ENCODE measurements around the gene CAMK1D. TPM values are rescaled to one million over a fixed set of nuclear protein-coding genes. Genes with fewer than 3 reads are reported as not detected.
"Not testable (repeated sequence)": the region's sequence is repeated elsewhere in the genome, so short reads cannot be mapped to it uniquely, and the experiment has no call there.

CAMK1D gene
- total RNA-seq, 1 experiment from 2014 or later, result 10.2 TPM

- CTCF ChIA-PET, H3K4me3 Mint-ChIP-seq: not testable (repeated sequence)
Observed at GRCh38 chr10:12865515-12865914, 516.2 kb downstream of the CAMK1D start.

GRCh38 chr10:12868229-12868628 lies 518.9 kb downstream of the CAMK1D start:
- Mint-ChIP-seq H3K4me3 (no peak overlapping the region), H3K36me3 (no peaks in the 10 kb centered on the region), H3K4me1 (no peaks in the 10 kb centered on the region), H3K27me3 (ENCODE audit: low read depth) (peaks cover 3% of the 10 kb centered on the region; the same call in 1 of the 2 replicates), H3K9me3 (no peaks in the 10 kb centered on the region), H3K27ac (no peak overlapping the region)
- CTCF ChIA-PET, result no interaction called here
- DNase-seq (ENCODE audit: low spot score), result no peak
- no peak for TF ChIP-seq ZNF425 (CRISPR knock-in tag; conservative IDR thresholded peaks at IDR 0.05)
- no peak for TF ChIP-seq NR1H2 (CRISPR knock-in tag; IDR thresholded peaks at IDR 0.05)
- TF ChIP-seq STAT6 (CRISPR knock-in tag; conservative IDR thresholded peaks at IDR 0.05; ENCODE audit: low read depth), result no peak
- TF ChIP-seq FOXP1 (CRISPR knock-in tag; IDR thresholded peaks at IDR 0.05; ENCODE audit: borderline replicate concordance), result no peak
- TF ChIP-seq IRF2 (CRISPR knock-in tag; IDR thresholded peaks at IDR 0.05; ENCODE audit: borderline replicate concordance, low read depth), result no peak
- no peak for TF ChIP-seq MLX (CRISPR knock-in tag; IDR thresholded peaks at IDR 0.05)
- TF ChIP-seq PRDM15 (CRISPR knock-in tag; IDR thresholded peaks at IDR 0.05), result no peak
- no peak for TF ChIP-seq ATF6 (CRISPR knock-in tag; IDR thresholded peaks at IDR 0.05)
- POLR2A ChIA-PET, result no interaction called here
- ATAC-seq, result no peak

More at GRCh38 chr10:12865515-12865914, 516.2 kb downstream of the CAMK1D start:
- H3K4me1 Mint-ChIP-seq; H3K36me3 Mint-ChIP-seq; H3K9me3 Mint-ChIP-seq; H3K27me3 Mint-ChIP-seq (ENCODE audit: low read depth); POLR2A ChIA-PET; ATAC-seq; DNase-seq (ENCODE audit: low spot score); H3K27ac Mint-ChIP-seq: not testable (repeated sequence)

- no peak for ATAC-seq
- Mint-ChIP-seq H3K27me3 (ENCODE audit: low read depth) (peaks cover 3% of the 10 kb centered on the region; the same call in 1 of the 2 replicates), H3K36me3 (no peaks in the 10 kb centered on the region), H3K4me1 (no peaks in the 10 kb centered on the region), H3K9me3 (no peaks in the 10 kb centered on the region), H3K4me3 (no peak overlapping the region), H3K27ac (no peak overlapping the region)
- POLR2A ChIA-PET, result interaction anchor here (0.6 kb wide), 1 partner anchor 169 kb away, joined by 3 read pairs; no protein-coding TSS in a partner anchor
- CTCF ChIA-PET, result no interaction called here
- no peak for DNase-seq (ENCODE audit: low spot score)
- no peak for TF ChIP-seq JUN (CRISPR knock-in tag; IDR thresholded peaks at IDR 0.05)
- TF ChIP-seq ZNF396 (CRISPR knock-in tag; IDR thresholded peaks at IDR 0.05; ENCODE audit: borderline replicate concordance), result no peak
- TF ChIP-seq NFE2L1 (CRISPR knock-in tag; IDR thresholded peaks at IDR 0.05), result no peak
- no peak for TF ChIP-seq ATF1 (CRISPR knock-in tag; IDR thresholded peaks at IDR 0.05)
- TF ChIP-seq ATF2 (CRISPR knock-in tag; IDR thresholded peaks at IDR 0.05; ENCODE audit: borderline replicate concordance, low read depth), result no peak
- no peak for TF ChIP-seq NR3C1 (CRISPR knock-in tag; conservative IDR thresholded peaks at IDR 0.05; ENCODE audit: low read depth)
- no peak for TF ChIP-seq IRF2 (CRISPR knock-in tag; IDR thresholded peaks at IDR 0.05; ENCODE audit: borderline replicate concordance, low read depth)
- no peak for TF ChIP-seq EMX1 (CRISPR knock-in tag; IDR thresholded peaks at IDR 0.05)
- TF ChIP-seq ATF3 (CRISPR knock-in tag; conservative IDR thresholded peaks at IDR 0.05), result no peak
- no peak for TF ChIP-seq NFATC4 (CRISPR knock-in tag; IDR thresholded peaks at IDR 0.05)
- no peak for TF ChIP-seq CREM (CRISPR knock-in tag; IDR thresholded peaks at IDR 0.05)
- no peak for TF ChIP-seq CREB1 (CRISPR knock-in tag; IDR thresholded peaks at IDR 0.05)
- TF ChIP-seq RORB (CRISPR knock-in tag; IDR thresholded peaks at IDR 0.05), result no peak
Observed at GRCh38 chr10:12869427-12869826, 520.1 kb downstream of the CAMK1D start.

Measured in WTC11 (cell line).